CD4-positive, alpha-beta memory T cell (primary cell): ENCODE measurements around the gene AVEN. TPM values are rescaled to one million over a fixed set of nuclear protein-coding genes. Genes with fewer than 3 reads are reported as not detected.

Source experiments
- CTCF ChIA-PET: fragments of 350-600 bp; sonication (Branson Sonifier 250); formaldehyde crosslinking; loops from one replicate; lab custom pipeline; 2021; ENCODE audit warnings: inconsistent platforms; ENCODE audit not compliant: partially characterized antibody; lab: Charles Lee
- POLR2A ChIA-PET: fragments of 350-600 bp; sonication (Branson Sonifier 250); formaldehyde crosslinking; loops from one replicate; lab custom pipeline; 2021; ENCODE audit not compliant: partially characterized antibody; lab: Charles Lee
- DNase-seq, 5 donors: peaks; one replicate each; pipeline versions ENCODE4 v3.0.0 to v3.0.0-alpha.2; 2020 to 2022; ENCODE audit warnings: mixed read lengths in 1 of 5
- H3K27ac ChIP-seq: one replicate; pipeline ENCODE4 v1.7.0; 2013; ENCODE audit warnings: low read depth, low read length
- H3K27me3 ChIP-seq: 2 replicates; pipeline ENCODE4 v1.7.0; 2013; ENCODE audit warnings: mild to moderate bottlenecking, low read length, moderate library complexity; ENCODE audit not compliant: insufficient read depth
- H3K36me3 ChIP-seq: 2 replicates; pipeline ENCODE4 v1.7.0; 2013; ENCODE audit warnings: mild to moderate bottlenecking, low read length, moderate library complexity; ENCODE audit not compliant: insufficient read depth
- H3K4me1 ChIP-seq: 2 replicates; pipeline ENCODE4 v1.7.0; 2013; ENCODE audit warnings: mild to moderate bottlenecking, low read length, moderate library complexity; ENCODE audit not compliant: insufficient read depth
- H3K4me3 ChIP-seq, 2 donors: one replicate each; pipeline ENCODE4 v1.7.0; 2013; ENCODE audit warnings: low read length in 2 of 2, mild to moderate bottlenecking in 1 of 2
- H3K9me3 ChIP-seq, 2 donors: one replicate each; pipeline ENCODE4 v1.7.0; 2013; ENCODE audit warnings: low read length in 2 of 2, control low read depth in 1 of 2; ENCODE audit not compliant: control insufficient read depth in 1 of 2
- H3K27ac Mint-ChIP-seq, 7 donors: one replicate each; pipeline ENCODE4 v1.8.0; 2020 to 2021; ENCODE audit warnings: mixed read lengths in 7 of 7, mild to moderate bottlenecking in 6 of 7, inconsistent platforms in 3 of 7, moderate library complexity in 3 of 7
- H3K27me3 Mint-ChIP-seq, 2 donors: one replicate each; pipeline ENCODE4 v1.8.0; 2020 to 2021; ENCODE audit warnings: mixed read lengths in 2 of 2
- H3K36me3 Mint-ChIP-seq, 2 donors: one replicate each; pipeline ENCODE4 v1.8.0; 2020 to 2021; ENCODE audit warnings: mixed read lengths in 2 of 2, inconsistent platforms in 1 of 2, mild to moderate bottlenecking in 1 of 2
- H3K4me1 Mint-ChIP-seq, 4 donors: one replicate each; pipeline ENCODE4 v1.8.0; 2020 to 2021; ENCODE audit warnings: mixed read lengths in 4 of 4, mild to moderate bottlenecking in 1 of 4
- H3K4me3 Mint-ChIP-seq, 8 donors: one replicate each; pipeline ENCODE4 v1.8.0; 2020 to 2021; ENCODE audit warnings: mixed read lengths in 8 of 8, mild to moderate bottlenecking in 7 of 8, moderate library complexity in 6 of 8, inconsistent platforms in 3 of 8
- H3K9me3 Mint-ChIP-seq, 8 donors: one replicate each; pipeline ENCODE4 v1.8.0; 2020 to 2021; ENCODE audit warnings: mixed read lengths in 8 of 8, mild to moderate bottlenecking in 5 of 8, inconsistent platforms in 3 of 8, moderate library complexity in 1 of 8
- intact Hi-C: fragments of 100-400 bp; cut with micrococcal nuclease; formaldehyde crosslinking; loops from one replicate; pipeline ENCODE4 v1.15.1; 2023
- polyA plus RNA-seq, 2 donors: library from polyadenylated mRNA; unstranded; fragments of 300-500 nt; fragmentation: Illumina TruSeq; gene quantifications; one replicate each; pipeline ENCODE4 v1.2.3, GENCODE V29; 2021
- total RNA-seq, 2 experiments: library from RNA; stranded (reverse); gene quantifications; one replicate each; pipeline ENCODE4 v1.2.3, GENCODE V29; 2021

Gene AVEN
- total and polyA plus RNA-seq, 4 experiments from 2014 or later: 7.1 to 12.6 (median 9.9) TPM

DNA sequence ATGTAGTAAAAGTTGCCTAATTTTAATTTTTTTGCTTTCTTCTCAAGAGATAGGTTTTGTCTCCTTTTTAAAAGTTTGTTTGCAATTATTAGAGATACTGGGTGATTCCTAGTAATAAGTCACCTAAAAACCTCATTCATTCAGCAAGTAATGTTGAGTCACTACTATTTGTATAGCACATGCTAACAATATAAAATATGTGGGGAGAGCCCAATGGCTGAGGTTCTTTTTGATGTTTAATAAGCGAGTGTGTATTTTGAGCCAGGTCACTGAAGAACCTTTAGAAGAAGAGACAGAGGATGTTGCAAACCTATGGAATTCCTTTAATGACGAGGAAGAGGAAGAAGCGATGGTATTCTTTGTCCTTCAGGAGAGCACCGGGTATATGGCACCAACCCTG lies 194.4 kb downstream of the AVEN start:
- POLR2A ChIA-PET: no interaction called here
- CTCF ChIA-PET: no interaction called here

DNA sequence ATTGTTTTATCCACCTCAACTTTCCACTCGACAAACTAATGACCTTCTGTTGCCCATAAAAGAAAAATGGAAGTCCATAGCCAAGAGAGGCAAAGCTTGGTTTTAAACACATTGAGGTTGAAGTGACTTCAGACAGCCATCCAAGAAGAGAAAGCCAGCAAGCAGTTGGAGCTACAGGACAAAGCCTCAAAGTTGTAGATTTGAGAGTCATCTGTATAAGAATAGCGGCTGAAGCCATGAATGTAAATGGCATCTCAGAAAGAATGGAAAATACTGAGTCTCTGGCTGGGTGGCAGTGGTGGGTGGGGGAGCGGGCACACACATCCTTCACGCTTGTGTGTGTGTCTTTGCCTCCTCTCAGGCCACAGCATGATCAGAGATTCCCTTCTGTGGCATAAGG lies 194.8 kb downstream of the AVEN start:
- POLR2A ChIA-PET: no interaction called here

More for the DNA sequence above, 194.4 kb downstream of the AVEN start:
- no peak for DNase-seq
- no peaks in the 10 kb centered on the region for H3K36me3 Mint-ChIP-seq
- H3K27ac ChIP-seq: no peak overlapping the region
- no peak overlapping the region for H3K27ac Mint-ChIP-seq
- no peaks in the 10 kb centered on the region for H3K9me3 ChIP-seq
- no peak overlapping the region for H3K4me3 ChIP-seq
- intact Hi-C loops: no loop called here
- H3K4me1 ChIP-seq: no peaks in the 10 kb centered on the region
- no peaks in the 10 kb centered on the region for H3K4me1 Mint-ChIP-seq
- no peak overlapping the region for H3K4me3 Mint-ChIP-seq
- H3K36me3 ChIP-seq: no peaks in the 10 kb centered on the region
- no peaks in the 10 kb centered on the region for H3K27me3 ChIP-seq
- H3K9me3 Mint-ChIP-seq: peaks cover 0 to 3% (median 0%) of the 10 kb centered on the region in 8 donors
- peaks cover 8 to 13% of the 10 kb centered on the region in 2 donors for H3K27me3 Mint-ChIP-seq

DNA sequence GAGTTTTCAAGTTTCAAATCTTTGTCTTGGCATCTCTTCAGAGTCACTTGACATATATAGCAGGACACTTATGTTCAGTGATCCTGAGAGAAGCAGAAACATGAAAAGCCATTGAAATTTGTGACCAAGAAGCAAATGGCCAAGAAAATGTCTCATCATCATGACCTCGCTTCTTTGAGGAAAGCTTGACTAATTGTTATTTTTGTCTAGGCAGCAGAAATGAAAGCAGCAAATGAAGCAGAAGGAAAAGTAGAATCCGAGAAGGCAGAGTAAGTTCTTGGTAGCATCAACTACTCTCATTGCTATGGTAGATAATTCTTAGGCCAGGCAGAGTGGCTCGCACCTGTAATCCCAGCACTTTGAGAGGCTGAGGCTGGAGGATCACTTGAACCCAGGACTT lies 198.4 kb downstream of the AVEN start:
- Mint-ChIP-seq H3K36me3 (no peaks in the 10 kb centered on the region), H3K9me3 (peaks cover 0 to 3% (median 0%) of the 10 kb centered on the region in 8 donors), H3K4me1 (no peaks in the 10 kb centered on the region), H3K27ac (no peak overlapping the region), H3K4me3 (no peak overlapping the region), H3K27me3 (peaks cover 10 to 13% of the 10 kb centered on the region in 2 donors)
- no peaks in the 10 kb centered on the region for H3K36me3 ChIP-seq
- intact Hi-C loops: no loop called here
- POLR2A ChIA-PET: no interaction called here
- no peak for DNase-seq
- CTCF ChIA-PET: no interaction called here
- no peaks in the 10 kb centered on the region for H3K9me3 ChIP-seq
- H3K27me3 ChIP-seq: no peaks in the 10 kb centered on the region
- H3K4me3 ChIP-seq: no peak overlapping the region
- no peak overlapping the region for H3K27ac ChIP-seq
- no peaks in the 10 kb centered on the region for H3K4me1 ChIP-seq

More for the DNA sequence above, 194.8 kb downstream of the AVEN start:
- Histone ChIP-seq H3K4me1 (no peaks in the 10 kb centered on the region), H3K36me3 (no peaks in the 10 kb centered on the region), H3K9me3 (no peaks in the 10 kb centered on the region), H3K4me3 (no peak overlapping the region), H3K27ac (no peak overlapping the region), H3K27me3 (no peaks in the 10 kb centered on the region)
- H3K4me3 Mint-ChIP-seq: no peak overlapping the region
- no peaks in the 10 kb centered on the region for H3K4me1 Mint-ChIP-seq
- H3K27me3 Mint-ChIP-seq: peaks cover 8 to 13% of the 10 kb centered on the region in 2 donors
- intact Hi-C loops: no loop called here
- H3K27ac Mint-ChIP-seq: no peak overlapping the region
- no peak for DNase-seq
- CTCF ChIA-PET: no interaction called here
- no peaks in the 10 kb centered on the region for H3K36me3 Mint-ChIP-seq
- H3K9me3 Mint-ChIP-seq: peaks cover 0 to 3% (median 0%) of the 10 kb centered on the region in 8 donors

DNA sequence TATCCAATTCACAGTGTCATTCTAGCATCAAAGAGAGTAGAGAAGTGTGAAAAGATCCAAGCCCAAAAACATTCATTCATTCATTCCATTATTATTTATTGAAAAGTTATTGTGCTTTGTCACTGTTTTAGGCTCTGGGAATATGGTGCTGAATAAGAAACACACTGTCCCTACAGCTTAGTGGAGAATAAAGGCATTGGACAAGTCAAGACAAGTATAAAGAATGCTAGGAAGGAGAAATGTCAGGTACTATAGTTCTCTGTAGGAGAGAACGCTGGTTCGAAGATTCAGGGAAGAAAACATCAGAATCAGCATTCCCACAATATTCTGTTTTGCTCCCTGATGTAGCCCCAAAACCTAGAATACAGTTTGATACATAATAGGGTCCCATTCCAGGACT lies 199.5 kb downstream of the AVEN start:
- H3K9me3 ChIP-seq: no peaks in the 10 kb centered on the region
- Mint-ChIP-seq H3K27me3 (peaks cover 10 to 13% of the 10 kb centered on the region in 2 donors), H3K4me1 (no peaks in the 10 kb centered on the region), H3K9me3 (peaks cover 0 to 3% (median 0%) of the 10 kb centered on the region in 8 donors), H3K4me3 (no peak overlapping the region), H3K36me3 (no peaks in the 10 kb centered on the region), H3K27ac (no peak overlapping the region)
- no peak for DNase-seq
- POLR2A ChIA-PET: no interaction called here
- H3K4me3 ChIP-seq: no peak overlapping the region
- H3K4me1 ChIP-seq: no peaks in the 10 kb centered on the region
- intact Hi-C loops: no loop called here
- CTCF ChIA-PET: no interaction called here
- H3K27me3 ChIP-seq: no peaks in the 10 kb centered on the region
- no peaks in the 10 kb centered on the region for H3K36me3 ChIP-seq
- H3K27ac ChIP-seq: no peak overlapping the region

DNA sequence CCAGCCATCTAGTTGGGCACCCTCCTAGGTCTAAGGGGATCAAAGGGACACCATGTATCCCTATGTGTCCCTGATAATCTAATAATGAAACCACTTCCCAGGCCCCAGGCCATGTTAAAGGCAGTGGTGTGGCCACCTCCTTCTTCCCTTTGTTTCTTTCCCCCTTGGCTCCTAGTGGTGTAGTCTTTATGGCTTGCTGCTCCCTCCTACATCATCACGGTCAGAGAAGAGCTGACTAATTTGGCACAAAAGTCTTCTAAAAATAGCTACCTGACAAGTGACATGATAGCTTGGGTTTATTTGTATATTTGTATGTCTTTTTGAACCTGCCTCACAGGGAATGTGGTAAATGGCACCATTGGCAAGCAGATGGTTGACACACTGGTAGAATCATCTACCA lies 201.7 kb downstream of the AVEN start:
- Mint-ChIP-seq H3K27me3 (peaks cover 8 to 10% of the 10 kb centered on the region in 2 donors), H3K36me3 (no peaks in the 10 kb centered on the region), H3K4me1 (no peaks in the 10 kb centered on the region), H3K4me3 (no peak overlapping the region), H3K9me3 (peaks cover 0 to 3% (median 0%) of the 10 kb centered on the region in 8 donors), H3K27ac (no peak overlapping the region)
- intact Hi-C loops: no loop called here
- ChIA-PET POLR2A (no interaction called here), CTCF (no interaction called here)
- Histone ChIP-seq H3K36me3 (no peaks in the 10 kb centered on the region), H3K4me3 (no peak overlapping the region), H3K27ac (no peak overlapping the region), H3K9me3 (no peaks in the 10 kb centered on the region), H3K4me1 (no peaks in the 10 kb centered on the region), H3K27me3 (no peaks in the 10 kb centered on the region)
- no peak for DNase-seq

DNA sequence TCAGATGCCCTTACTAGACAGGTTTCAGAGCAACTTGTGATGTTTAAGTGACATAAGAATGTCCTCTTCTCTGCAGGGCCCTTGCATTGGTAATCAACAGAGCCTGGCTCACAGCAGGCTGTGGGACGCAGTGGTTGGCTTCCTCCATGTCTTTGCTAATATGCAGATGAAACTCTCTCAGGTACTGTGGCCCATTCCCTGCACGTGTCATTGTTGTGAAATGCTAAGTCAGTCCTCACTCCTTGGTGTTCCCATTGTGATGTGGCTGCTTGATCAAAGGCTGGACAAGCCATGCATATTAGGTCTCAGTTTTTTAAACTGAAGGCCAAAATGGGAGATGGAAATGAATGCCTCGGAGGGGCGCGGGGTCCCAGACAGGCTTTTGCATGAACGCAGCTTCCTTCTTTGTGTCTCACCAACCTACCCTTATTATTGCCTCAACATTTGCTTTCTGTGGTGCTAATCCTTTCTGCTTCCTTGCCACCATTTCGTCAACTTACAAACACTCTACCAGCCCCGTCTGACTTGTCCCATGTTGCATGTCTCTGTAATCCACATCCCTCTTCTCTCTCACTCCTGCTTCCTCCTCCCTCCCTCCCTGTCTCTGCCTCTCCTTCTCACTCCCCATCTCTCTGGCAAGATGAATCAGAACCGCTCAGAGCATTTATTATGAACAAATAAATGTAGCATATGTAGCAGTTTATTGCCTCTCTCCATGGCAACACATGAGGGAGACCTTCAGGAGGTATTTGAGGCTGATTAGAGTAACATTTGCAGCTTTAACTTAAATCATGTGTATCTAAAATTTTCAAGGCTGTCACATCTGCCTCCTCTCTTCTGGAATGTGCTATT lies 203.9 kb downstream of the AVEN start:
- Histone ChIP-seq H3K9me3 (no peaks in the 10 kb centered on the region), H3K27ac (no peak overlapping the region), H3K4me1 (no peaks in the 10 kb centered on the region), H3K36me3 (no peaks in the 10 kb centered on the region), H3K4me3 (no peak overlapping the region), H3K27me3 (no peaks in the 10 kb centered on the region)
- DNase-seq: no peak
- Mint-ChIP-seq H3K4me1 (no peaks in the 10 kb centered on the region), H3K27ac (no peak overlapping the region), H3K36me3 (no peaks in the 10 kb centered on the region), H3K4me3 (no peak overlapping the region), H3K9me3 (peaks cover 0 to 3% (median 0%) of the 10 kb centered on the region in 8 donors), H3K27me3 (peaks cover 3 to 4% of the 10 kb centered on the region in 2 donors)
- intact Hi-C loops: no loop called here
- ChIA-PET POLR2A (interaction anchor here (0.6 kb wide), 1 partner anchor 75 kb away, joined by 3 read pairs; no protein-coding TSS in a partner anchor), CTCF (no interaction called here)

DNA sequence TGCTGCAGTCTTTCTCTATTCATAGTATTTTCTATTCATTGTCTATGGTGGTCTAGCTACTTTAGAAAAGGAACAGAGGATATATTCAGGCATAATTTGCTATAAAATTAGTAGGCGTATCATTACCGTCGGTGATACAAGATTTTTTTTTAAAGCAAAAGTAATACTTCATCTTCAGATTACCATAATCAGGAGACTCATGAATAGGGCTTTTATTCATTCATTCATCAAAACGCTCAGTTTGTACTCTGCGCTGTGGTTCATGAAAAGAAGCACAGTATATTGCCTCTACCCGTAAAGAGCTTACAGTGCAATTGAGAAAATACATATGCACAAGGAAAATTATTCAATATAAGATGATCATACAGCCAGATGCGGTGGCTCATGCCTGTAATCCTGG lies 207.4 kb downstream of the AVEN start:
- Histone ChIP-seq H3K27ac (no peak overlapping the region), H3K27me3 (no peaks in the 10 kb centered on the region), H3K4me3 (no peak overlapping the region), H3K4me1 (no peaks in the 10 kb centered on the region), H3K9me3 (no peaks in the 10 kb centered on the region), H3K36me3 (no peaks in the 10 kb centered on the region)
- Mint-ChIP-seq H3K4me3 (no peak overlapping the region), H3K27me3 (peaks cover 5 to 8% of the 10 kb centered on the region in 2 donors), H3K4me1 (no peaks in the 10 kb centered on the region), H3K36me3 (no peaks in the 10 kb centered on the region), H3K9me3 (peaks cover 0 to 2% (median 0%) of the 10 kb centered on the region in 8 donors), H3K27ac (no peak overlapping the region)
- intact Hi-C loops: no loop called here
- ChIA-PET CTCF (no interaction called here), POLR2A (no interaction called here)
- no peak for DNase-seq
